ENCODE measurements around the gene LARGE1. TPM values are rescaled to one million over a fixed set of nuclear protein-coding genes. Genes with fewer than 3 reads are reported as not detected.

The LARGE1 gene
- polyA plus RNA-seq, 1 donor: 17.8 TPM

DNA sequence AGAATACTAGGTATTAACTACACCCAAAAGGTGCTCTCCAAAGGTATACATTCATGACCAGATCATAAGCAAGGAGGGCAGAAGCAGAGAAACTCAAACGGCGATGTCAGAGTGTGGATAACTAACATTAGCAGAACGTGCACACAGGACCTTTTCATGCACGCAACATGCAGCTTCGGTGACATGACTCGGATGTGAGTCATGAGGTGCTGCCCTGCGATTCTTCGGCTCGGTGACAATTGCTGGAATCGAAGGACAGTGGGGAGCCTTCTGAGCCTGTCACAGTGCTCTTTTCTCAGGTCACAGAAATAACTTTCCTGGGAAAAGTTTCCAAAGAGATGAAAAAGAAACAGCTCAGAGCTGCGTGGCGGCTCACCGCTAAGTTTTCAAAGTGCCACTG, 443.6 kb downstream of the LARGE1 start:
- H3K9me3 ChIP-seq (ENCODE audit: control insufficient read depth, low read depth, low read length): no peaks in the 10 kb centered on the region
- H3K27ac ChIP-seq (ENCODE audit: low read length): no peak overlapping the region
- no CpG with 5 or more reads among the region's 13 CpGs for WGBS (ENCODE audit: insufficient coverage, low lambda C conversion rate)
- H3K36me3 ChIP-seq (ENCODE audit: control insufficient read depth, insufficient read depth, low read length): no peaks in the 10 kb centered on the region
- DNase-seq: no peak
- H3K4me1 ChIP-seq (ENCODE audit: control insufficient read depth, insufficient read depth, low read length): peaks cover 4% of the 10 kb centered on the region
- H3K27me3 ChIP-seq (ENCODE audit: control insufficient read depth, insufficient read depth, low read length): no peaks in the 10 kb centered on the region
- no peak overlapping the region for H3K4me3 ChIP-seq (ENCODE audit: low read length)

DNA sequence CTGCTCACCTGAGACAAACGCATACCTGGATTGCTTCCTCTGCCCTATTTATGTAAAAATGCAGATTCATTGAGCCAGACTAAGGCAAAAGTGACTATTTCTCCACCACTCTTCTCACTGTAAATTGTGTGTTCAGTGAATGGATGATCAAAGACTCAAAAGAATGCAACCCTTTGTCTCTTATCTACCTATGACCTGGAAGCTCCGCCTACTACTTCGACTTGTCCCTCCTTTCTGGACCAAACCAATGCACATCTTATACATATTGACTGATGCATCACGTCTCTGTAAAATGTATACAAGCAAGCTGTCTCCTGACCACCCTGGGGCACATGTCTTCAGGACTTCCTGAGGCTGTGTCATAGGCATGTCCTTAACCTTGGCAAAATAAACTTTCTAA, 444.1 kb downstream of the LARGE1 start:
- no peak for DNase-seq
- Histone ChIP-seq H3K9me3 (ENCODE audit: control insufficient read depth, low read depth, low read length) (no peaks in the 10 kb centered on the region), H3K27ac (ENCODE audit: low read length) (no peak overlapping the region), H3K27me3 (ENCODE audit: control insufficient read depth, insufficient read depth, low read length) (no peaks in the 10 kb centered on the region), H3K4me3 (ENCODE audit: low read length) (no peak overlapping the region), H3K4me1 (ENCODE audit: control insufficient read depth, insufficient read depth, low read length) (peaks cover 4% of the 10 kb centered on the region), H3K36me3 (ENCODE audit: control insufficient read depth, insufficient read depth, low read length) (no peaks in the 10 kb centered on the region)
- WGBS (ENCODE audit: insufficient coverage, low lambda C conversion rate): no CpG with 5 or more reads among the region's 4 CpGs

DNA sequence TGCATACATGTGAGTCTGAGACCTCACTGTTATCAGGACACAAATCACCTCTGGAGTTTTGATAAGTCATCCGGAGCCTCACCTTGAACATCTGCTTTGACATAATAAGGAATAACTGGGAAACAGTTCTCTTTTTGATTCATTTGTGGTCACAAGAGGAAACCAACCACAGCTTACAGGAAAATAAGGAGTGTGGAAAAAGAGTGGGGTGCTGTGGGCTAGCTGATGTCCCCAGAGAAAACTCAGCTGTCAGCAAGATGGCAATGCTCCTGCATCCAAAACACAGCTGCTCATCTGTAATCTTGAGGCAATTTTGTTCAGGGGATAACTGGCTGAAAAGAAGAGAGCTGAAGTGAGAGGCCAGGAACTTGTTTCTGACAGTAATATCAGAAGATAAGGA, 445.7 kb downstream of the LARGE1 start:
- Histone ChIP-seq H3K9me3 (ENCODE audit: control insufficient read depth, low read depth, low read length) (no peaks in the 10 kb centered on the region), H3K36me3 (ENCODE audit: control insufficient read depth, insufficient read depth, low read length) (no peaks in the 10 kb centered on the region), H3K27ac (ENCODE audit: low read length) (no peak overlapping the region), H3K4me1 (ENCODE audit: control insufficient read depth, insufficient read depth, low read length) (no peaks in the 10 kb centered on the region), H3K4me3 (ENCODE audit: low read length) (no peak overlapping the region), H3K27me3 (ENCODE audit: control insufficient read depth, insufficient read depth, low read length) (no peaks in the 10 kb centered on the region)
- no peak for DNase-seq
- no CpG with 5 or more reads among the region's 1 CpG for WGBS (ENCODE audit: insufficient coverage, low lambda C conversion rate)

DNA sequence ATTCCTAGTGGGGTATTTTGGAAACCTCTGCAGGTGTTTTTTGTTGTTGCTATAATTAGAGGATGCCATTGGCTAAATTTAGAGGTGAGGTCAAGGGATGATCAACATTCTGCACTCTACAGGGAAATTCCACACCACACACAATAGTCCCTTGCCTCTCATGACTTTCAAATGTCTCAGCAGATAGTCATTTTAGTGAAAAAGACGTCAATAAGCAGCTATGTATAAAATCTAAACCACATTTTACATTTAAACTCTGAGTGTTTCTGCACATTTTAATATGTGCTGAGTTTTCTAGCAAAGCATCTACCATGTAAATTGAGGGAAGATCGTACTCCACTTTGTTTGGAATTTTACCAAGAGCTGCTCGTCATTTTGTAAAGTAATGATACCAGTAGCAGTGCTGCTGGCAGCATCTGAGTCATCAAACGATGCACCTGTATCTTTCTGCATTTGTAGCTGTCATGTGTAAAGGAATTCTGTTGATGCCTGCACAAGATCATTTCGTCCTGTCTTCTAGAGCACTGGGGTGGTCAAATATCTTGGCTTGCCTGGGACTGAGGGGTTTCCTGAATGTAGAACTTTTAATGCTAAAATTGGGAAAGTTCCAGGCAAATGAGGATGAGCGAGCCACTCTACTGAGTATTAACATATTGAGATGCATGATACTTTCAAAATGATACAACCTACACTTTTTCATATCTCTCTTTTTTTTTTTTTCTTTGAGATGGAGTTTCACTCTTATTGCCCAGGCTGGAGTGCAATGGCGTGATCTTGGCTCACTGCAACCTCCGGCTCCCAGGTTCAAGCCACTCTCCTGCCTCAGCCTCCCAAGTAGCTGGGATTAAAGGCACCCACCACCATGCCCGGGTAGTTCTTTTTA, 447.6 kb downstream of the LARGE1 start:
- Histone ChIP-seq H3K4me1 (ENCODE audit: control insufficient read depth, insufficient read depth, low read length) (no peaks in the 10 kb centered on the region), H3K4me3 (ENCODE audit: low read length) (no peak overlapping the region), H3K27me3 (ENCODE audit: control insufficient read depth, insufficient read depth, low read length) (no peaks in the 10 kb centered on the region), H3K27ac (ENCODE audit: low read length) (no peak overlapping the region), H3K9me3 (ENCODE audit: control insufficient read depth, low read depth, low read length) (no peaks in the 10 kb centered on the region), H3K36me3 (ENCODE audit: control insufficient read depth, insufficient read depth, low read length) (no peaks in the 10 kb centered on the region)
- WGBS (ENCODE audit: insufficient coverage, low lambda C conversion rate): no CpG with 5 or more reads among the region's 9 CpGs
- no peak for DNase-seq

DNA sequence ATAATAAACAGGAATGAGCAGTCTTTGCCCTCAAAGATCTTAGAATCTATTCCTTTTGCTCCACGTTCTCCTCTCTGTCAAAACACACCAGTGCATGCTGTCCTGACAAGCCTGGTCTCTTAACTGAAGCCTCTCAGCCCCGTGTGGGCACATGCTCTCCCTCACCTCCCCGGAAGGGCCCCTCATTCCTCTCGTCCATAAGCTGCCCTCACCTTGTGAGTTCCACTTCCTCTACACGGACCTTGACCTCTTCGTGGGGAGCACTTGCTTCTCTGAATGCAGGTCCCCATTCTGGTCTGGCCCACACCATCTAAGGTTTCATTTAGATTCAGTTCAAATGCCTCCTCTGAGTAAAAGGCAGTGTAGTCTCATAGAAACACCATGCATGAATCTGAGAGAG, 449.8 kb downstream of the LARGE1 start:
- Histone ChIP-seq H3K36me3 (ENCODE audit: control insufficient read depth, insufficient read depth, low read length) (no peaks in the 10 kb centered on the region), H3K9me3 (ENCODE audit: control insufficient read depth, low read depth, low read length) (no peaks in the 10 kb centered on the region), H3K4me1 (ENCODE audit: control insufficient read depth, insufficient read depth, low read length) (no peaks in the 10 kb centered on the region), H3K27me3 (ENCODE audit: control insufficient read depth, insufficient read depth, low read length) (no peaks in the 10 kb centered on the region), H3K27ac (ENCODE audit: low read length) (no peak overlapping the region), H3K4me3 (ENCODE audit: low read length) (no peak overlapping the region)
- peak; percentile 32 to 63 for DNase-seq
- no CpG with 5 or more reads among the region's 6 CpGs for WGBS (ENCODE audit: insufficient coverage, low lambda C conversion rate)

DNA sequence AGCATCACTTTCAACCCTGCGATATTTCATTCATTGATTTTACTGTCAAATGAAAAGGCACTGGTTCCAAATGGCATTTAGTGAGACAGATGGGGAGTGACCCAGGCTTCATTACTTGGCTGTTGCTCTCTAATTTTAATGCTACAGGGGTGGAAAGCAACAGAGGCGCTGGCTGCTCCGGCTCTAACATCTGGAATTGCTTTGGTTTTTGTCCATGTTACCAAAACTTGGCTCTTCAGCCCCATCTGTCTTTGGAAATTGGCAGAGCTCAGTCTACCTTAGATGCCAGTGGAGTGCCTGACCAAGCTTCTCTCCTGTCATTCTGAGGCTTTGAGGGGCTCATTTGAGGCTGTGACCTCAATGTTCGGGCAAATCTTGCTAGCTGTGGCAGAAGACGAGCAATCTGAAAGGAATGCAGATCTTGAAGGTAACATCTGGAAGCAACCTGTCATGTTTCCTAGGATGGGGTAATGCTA, 452.6 kb downstream of the LARGE1 start:
- no CpG with 5 or more reads among the region's 5 CpGs for WGBS (ENCODE audit: insufficient coverage, low lambda C conversion rate)
- Histone ChIP-seq H3K4me3 (ENCODE audit: low read length) (no peak overlapping the region), H3K27me3 (ENCODE audit: control insufficient read depth, insufficient read depth, low read length) (no peaks in the 10 kb centered on the region), H3K9me3 (ENCODE audit: control insufficient read depth, low read depth, low read length) (no peaks in the 10 kb centered on the region), H3K4me1 (ENCODE audit: control insufficient read depth, insufficient read depth, low read length) (no peaks in the 10 kb centered on the region), H3K36me3 (ENCODE audit: control insufficient read depth, insufficient read depth, low read length) (no peaks in the 10 kb centered on the region), H3K27ac (ENCODE audit: low read length) (no peak overlapping the region)
- no peak for DNase-seq

DNA sequence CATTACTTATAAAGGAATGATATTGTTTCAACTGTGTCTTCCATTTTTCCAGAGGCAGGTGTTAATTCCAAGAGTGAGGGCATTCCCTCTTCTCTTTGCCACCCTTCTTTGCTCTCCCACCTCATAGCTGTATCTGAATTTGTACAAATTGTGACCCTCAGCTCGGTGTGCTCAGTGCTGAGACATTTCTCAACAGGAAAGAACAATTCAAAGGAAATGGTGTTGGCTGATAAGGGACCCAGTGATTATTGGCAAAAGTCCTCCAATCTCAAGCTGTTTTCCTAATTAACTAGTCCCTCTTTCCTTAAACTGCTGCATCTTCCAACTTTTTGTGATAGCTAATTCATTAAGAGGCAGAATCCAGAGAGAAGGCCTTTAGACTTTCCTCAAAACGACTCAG, 453.2 kb downstream of the LARGE1 start:
- 29% methylated on average over 1 of the region's 2 CpGs for WGBS (ENCODE audit: insufficient coverage, low lambda C conversion rate)
- no peaks in the 10 kb centered on the region for H3K27me3 ChIP-seq (ENCODE audit: control insufficient read depth, insufficient read depth, low read length)
- H3K4me1 ChIP-seq (ENCODE audit: control insufficient read depth, insufficient read depth, low read length): no peaks in the 10 kb centered on the region
- H3K36me3 ChIP-seq (ENCODE audit: control insufficient read depth, insufficient read depth, low read length): no peaks in the 10 kb centered on the region
- H3K27ac ChIP-seq (ENCODE audit: low read length): no peak overlapping the region
- DNase-seq: no peak
- H3K4me3 ChIP-seq (ENCODE audit: low read length): no peak overlapping the region
- H3K9me3 ChIP-seq (ENCODE audit: control insufficient read depth, low read depth, low read length): no peaks in the 10 kb centered on the region

DNA sequence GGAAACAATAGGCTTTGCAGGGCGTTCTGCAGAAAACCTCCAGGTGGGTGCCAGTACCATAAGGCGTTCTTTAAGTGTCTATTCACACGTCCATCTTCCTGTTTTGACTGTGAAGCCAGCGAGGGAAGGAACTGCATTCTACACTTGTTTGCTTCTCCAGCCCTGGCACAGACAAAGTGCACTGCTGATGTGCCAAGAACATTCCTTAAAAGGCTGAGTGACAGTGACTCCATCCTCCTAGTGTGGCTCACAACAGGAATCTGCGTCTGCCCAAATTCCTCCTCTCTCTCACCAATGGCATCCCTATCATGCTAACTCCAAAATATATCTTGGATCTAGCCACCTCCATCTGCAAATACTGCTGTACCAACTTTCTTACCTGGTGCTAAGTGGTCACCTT, 454.7 kb downstream of the LARGE1 start:
- H3K27ac ChIP-seq (ENCODE audit: low read length): no peak overlapping the region
- H3K4me3 ChIP-seq (ENCODE audit: low read length): no peak overlapping the region
- DNase-seq: no peak
- no CpG with 5 or more reads among the region's 5 CpGs for WGBS (ENCODE audit: insufficient coverage, low lambda C conversion rate)
- no peaks in the 10 kb centered on the region for H3K9me3 ChIP-seq (ENCODE audit: control insufficient read depth, low read depth, low read length)
- no peaks in the 10 kb centered on the region for H3K4me1 ChIP-seq (ENCODE audit: control insufficient read depth, insufficient read depth, low read length)
- no peaks in the 10 kb centered on the region for H3K27me3 ChIP-seq (ENCODE audit: control insufficient read depth, insufficient read depth, low read length)
- H3K36me3 ChIP-seq (ENCODE audit: control insufficient read depth, insufficient read depth, low read length): no peaks in the 10 kb centered on the region

DNA sequence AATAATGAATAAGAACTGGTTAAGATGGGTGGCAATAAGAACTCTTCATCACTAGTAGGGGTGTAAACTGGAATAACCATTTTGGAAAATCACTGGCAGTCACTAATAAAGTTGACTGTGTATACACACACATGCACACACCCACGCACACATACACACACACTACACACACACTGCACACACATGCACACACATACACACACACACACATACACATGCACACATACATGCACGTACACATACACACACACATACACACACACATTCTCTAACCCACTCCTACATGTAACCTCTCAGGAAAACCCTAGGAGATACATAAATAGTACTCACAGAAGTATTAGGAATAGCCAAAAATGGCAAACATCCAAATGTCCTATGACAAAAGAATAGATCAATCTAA, 455.6 kb downstream of the LARGE1 start:
- Histone ChIP-seq H3K27ac (ENCODE audit: low read length) (no peak overlapping the region), H3K9me3 (ENCODE audit: control insufficient read depth, low read depth, low read length) (no peaks in the 10 kb centered on the region), H3K4me1 (ENCODE audit: control insufficient read depth, insufficient read depth, low read length) (peaks cover 5% of the 10 kb centered on the region), H3K36me3 (ENCODE audit: control insufficient read depth, insufficient read depth, low read length) (no peaks in the 10 kb centered on the region), H3K4me3 (ENCODE audit: low read length) (no peak overlapping the region), H3K27me3 (ENCODE audit: control insufficient read depth, insufficient read depth, low read length) (no peaks in the 10 kb centered on the region)
- 100% methylated on average over 1 of the region's 2 CpGs for WGBS (ENCODE audit: insufficient coverage, low lambda C conversion rate)
- DNase-seq: no peak

DNA sequence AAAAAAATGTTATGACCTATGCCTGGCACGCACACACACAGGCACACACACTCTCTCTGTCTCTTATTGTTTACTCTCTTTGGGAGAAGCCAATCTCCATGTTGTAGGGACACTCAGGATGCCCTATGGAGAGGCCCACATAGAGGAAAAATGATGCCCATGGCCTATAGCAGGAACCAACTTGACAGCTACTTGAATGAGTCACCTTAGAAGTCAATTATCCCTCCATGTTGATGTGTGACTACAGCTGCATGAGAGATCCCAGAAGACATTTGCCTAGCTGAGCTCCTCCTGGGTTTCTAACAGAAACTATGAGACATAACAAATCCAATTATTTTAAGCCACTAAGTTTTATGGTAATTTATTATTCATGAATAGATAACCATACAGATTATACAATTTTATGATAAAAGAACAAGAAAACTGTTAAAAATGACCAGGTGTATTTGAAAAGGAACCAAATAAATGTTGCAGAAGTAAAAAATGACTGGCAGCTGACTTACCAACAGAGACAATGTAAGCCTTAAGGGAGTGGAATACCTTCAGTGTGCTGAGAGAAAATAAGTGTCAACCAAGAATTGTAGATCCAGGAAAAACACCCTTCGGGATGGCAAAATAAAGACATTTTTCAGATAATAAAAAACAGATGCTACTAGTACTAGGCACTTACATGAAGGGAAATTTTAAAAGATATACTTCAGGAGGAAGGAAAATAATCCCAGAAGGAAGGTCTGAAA, 458.4 kb downstream of the LARGE1 start:
- Histone ChIP-seq H3K27me3 (ENCODE audit: control insufficient read depth, insufficient read depth, low read length) (no peaks in the 10 kb centered on the region), H3K27ac (ENCODE audit: low read length) (peak overlapping the region; percentile 38), H3K4me3 (ENCODE audit: low read length) (no peak overlapping the region), H3K4me1 (ENCODE audit: control insufficient read depth, insufficient read depth, low read length) (peaks cover 5% of the 10 kb centered on the region), H3K9me3 (ENCODE audit: control insufficient read depth, low read depth, low read length) (no peaks in the 10 kb centered on the region), H3K36me3 (ENCODE audit: control insufficient read depth, insufficient read depth, low read length) (no peaks in the 10 kb centered on the region)
- no peak for DNase-seq
- 100% methylated on average over 1 of the region's 2 CpGs for WGBS (ENCODE audit: insufficient coverage, low lambda C conversion rate)
